ENCODE data around the gene SLCO4A1.

GRCh38 chr20:62607366-62608217 is 34.7 kb upstream of the SLCO4A1 start:
- TF ChIP-seq CTCF (IDR thresholded peaks at IDR 0.05) (no peak), POLR2A (IDR thresholded peaks at IDR 0.05) (no peak), POLR2AphosphoS5 (IDR thresholded peaks at IDR 0.05) (no peak)

Data from sigmoid colon (tissue), 4 donors.